Metanephros (tissue), 1 donor: ENCODE results near the gene FBXO10. TPM values are rescaled to one million over a fixed set of nuclear protein-coding genes. Genes with fewer than 3 reads are reported as not detected.

Experiments used
- total RNA-seq: library from RNA; depleted of rRNA; stranded (reverse); fragments of >200 nt; gene quantifications from one replicate; pipeline ENCODE4 v1.2.3, GENCODE V29; 2014

Gene FBXO10, protein sequence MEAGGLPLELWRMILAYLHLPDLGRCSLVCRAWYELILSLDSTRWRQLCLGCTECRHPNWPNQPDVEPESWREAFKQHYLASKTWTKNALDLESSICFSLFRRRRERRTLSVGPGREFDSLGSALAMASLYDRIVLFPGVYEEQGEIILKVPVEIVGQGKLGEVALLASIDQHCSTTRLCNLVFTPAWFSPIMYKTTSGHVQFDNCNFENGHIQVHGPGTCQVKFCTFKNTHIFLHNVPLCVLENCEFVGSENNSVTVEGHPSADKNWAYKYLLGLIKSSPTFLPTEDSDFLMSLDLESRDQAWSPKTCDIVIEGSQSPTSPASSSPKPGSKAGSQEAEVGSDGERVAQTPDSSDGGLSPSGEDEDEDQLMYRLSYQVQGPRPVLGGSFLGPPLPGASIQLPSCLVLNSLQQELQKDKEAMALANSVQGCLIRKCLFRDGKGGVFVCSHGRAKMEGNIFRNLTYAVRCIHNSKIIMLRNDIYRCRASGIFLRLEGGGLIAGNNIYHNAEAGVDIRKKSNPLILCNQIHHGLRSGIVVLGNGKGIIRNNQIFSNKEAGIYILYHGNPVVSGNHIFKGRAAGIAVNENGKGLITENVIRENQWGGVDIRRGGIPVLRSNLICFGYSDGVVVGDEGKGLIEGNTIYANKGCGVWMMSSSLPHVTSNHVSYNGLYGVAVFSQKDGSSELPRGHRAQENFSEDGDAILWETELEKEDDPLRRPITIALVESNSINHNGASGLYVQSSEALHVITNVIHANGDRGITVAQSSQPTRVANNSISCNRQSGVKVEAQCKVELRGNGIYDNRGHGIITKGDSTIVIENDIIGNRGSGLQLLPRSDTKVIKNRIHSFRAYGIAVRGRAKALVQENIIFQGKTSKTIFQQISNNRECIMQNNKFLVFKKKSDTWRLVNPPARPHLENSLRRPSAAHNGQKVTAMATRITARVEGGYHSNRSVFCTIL
- total RNA-seq: 15.2 TPM

DNA sequence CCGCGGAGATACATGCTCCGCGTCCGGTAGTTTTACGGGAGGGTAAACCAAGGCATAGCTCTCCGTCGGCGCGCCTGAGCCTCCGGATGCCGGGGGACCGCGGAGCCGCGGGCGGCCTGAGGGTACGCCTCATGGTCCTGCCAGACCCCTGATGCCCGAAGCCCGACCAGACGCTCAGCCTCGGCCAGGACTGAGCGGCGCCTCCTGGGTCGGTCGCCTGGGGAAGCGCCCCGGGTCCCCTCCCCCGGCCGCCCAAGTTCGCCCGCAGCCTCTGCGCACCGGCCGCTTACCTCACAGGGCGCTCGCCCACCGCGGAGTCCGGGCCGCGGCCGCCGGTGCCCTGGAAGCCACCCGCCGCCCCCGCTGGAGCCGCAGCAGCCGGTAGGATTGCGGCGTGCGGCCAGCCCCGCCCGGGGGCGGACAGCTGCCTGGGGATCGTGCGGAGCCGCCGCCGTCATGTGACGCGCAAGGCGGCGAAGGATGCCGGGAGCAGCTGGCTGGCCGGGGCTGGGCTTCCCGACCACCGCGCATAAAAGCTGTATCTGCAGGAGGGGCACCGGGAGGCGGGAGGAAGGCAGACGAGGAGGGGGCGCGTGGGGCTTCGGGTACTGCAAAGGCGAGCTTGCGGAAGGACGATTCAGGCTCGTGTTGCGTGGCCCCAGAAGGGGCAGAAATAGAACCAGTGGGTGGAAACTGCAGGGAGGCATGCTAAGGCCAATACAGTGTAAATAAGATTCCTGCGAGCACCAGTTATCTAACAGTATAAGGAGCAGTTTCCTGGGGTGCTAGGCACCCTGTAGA, at the start of gene FBXO10:
TSS of gene FBXO10 (minus strand) at position 460 of the 801 bp plus-strand sequence. CDS start 34,612 bp downstream, outside the sequence.

DNA sequence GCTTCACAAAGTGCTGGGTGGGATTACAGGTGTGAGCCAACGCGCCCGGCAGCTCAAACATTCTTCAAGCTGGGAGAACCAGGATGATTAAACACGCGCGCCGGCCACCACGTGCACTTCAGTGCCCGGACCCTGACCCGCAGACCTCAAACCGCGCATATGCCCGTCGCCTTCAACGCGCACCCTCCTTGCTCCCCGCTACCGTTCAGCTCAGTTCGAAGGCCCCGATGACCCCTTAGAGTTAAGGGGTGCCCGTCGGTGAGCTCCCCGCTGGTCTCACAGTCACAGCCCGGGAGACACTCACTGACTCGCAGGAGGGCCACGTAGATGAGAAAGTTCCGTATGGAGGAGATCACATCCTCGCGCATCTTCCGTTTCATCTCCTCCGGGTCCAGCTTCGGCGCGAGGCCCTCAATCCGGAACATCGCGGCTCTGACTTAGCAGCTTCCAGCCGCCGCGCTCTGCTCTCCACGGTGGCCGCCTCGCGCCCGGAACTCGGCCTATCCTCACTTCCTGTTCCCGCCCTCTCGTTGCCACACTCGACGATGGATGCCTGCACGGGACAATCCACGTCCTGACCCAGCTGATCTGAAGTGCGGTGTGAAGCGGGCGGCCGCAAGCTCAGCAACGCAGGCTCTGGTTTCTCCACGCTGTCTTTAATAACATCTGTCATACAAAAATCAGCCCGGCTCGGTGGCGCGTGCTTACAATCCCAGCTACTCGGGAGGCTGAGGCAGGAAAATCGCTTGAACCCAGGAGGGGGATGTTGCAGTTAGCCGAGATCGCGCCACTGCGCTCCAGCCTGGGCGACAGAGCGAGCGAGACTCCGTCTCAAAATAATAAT, 16.1 kb upstream of the FBXO10 start, which contains the start of gene TOMM5:
TSS of gene TOMM5 (minus strand) at position 490 of the 844 bp plus-strand sequence. CDS start at position 425, 65 bp downstream.

DNA sequence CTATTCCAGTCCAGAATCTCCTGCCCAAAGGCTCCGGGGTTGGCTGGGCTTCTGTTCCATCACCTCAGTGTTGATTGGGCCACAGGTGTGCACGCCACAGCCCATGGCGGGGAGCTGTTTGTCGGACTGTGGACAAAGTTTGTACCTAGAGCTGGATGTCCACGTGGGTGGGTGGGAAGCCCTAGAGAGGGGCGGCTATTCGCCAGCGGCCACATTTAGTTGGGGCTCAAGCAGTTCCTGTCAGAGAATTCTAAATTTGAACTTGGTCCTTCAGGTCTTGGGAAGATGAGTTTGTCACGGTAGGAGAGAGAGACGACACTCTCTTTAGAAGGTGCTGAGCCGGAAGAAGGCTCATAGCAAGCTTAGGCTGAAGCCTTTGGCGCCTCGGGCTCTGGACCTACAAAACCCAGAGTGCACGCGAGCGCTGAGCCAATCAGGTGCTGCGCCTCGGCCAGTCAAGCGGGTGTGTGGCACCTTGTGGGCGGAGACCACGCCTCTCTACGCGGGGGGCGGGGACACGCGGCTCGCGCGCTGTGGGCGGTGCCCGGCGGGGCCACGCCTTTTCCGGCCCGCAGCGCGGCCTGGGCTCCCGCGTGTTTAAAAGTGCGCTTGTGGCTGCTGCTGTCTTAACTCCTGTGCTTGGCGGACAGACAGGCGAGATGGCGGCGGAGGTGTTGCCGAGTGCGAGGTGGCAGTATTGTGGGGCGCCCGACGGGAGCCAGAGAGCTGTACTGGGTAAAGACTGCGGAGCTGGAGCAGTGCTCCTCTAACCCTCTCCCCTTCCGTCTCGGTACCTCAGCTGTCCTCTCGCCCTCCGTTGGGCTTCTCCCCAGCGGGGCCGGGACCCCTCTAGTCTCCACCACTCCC, 90.6 kb downstream of the FBXO10 start, which contains the start of gene POLR1E:
TSS of gene POLR1E (plus strand) at position 560 of the 867 bp plus-strand sequence. CDS start at position 660, 100 bp downstream.

DNA sequence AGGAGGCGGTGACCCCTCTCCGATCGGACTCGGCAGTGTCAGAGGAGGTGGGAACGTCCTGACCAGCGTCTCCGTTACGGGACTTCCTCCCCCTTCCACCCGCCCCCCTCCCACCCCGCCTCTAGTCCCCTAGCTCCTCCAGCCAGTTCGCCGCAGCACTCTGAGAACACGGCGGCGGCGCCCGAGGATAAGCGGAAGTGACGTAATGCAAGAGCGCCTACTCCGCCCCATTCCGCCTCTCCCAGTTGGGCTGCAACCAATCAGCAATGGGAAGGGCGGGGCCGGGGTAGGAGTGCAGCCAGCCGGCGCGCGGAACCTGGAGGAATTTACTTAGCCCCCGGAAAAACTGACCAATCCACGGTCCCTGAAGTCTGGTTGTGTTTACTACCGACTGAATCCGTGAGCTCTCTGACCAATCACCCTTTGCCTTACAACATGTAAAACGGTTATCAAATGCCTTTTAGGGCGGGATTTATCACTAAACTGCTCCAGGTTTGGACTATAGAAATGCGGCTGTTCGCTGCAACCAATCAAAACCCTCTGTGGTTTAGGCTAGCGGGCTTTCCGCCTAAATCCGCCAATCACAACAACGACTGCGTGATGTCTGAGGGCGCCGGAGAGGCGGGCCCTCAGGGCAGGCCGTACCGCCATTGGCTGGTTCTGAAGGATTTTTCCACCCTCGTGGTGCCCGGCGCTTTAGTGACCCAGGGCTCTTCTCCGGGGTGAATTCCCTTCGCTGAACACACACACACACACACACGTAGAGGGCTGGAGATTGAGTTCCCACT, 110.7 kb downstream of the FBXO10 start, which contains the start of gene ZBTB5:
TSS of gene ZBTB5 (minus strand) at position 202 of the 788 bp plus-strand sequence. CDS start 22,899 bp downstream, outside the sequence.

Other genes with a start within 250 kb of the FBXO10 start
- 138 TPM for gene GRHPR, start 153.7 kb downstream of the FBXO10 start, total RNA-seq
- 24.9 TPM for gene ZBTB5, start 110.9 kb downstream of the FBXO10 start, total RNA-seq
- gene POLR1E, start 90.4 kb downstream of the FBXO10 start, total RNA-seq: 26.7 TPM
- gene TOMM5, start 16.2 kb upstream of the FBXO10 start, total RNA-seq: 63.1 TPM
- gene FRMPD1, start 74.6 kb upstream of the FBXO10 start, total RNA-seq: 2.1 TPM
- 6.8 TPM for gene TRMT10B, start 177.4 kb upstream of the FBXO10 start, total RNA-seq
- gene EXOSC3, start 208.7 kb upstream of the FBXO10 start, total RNA-seq: 33.7 TPM
- gene DCAF10, start 224.4 kb upstream of the FBXO10 start, total RNA-seq: 29.8 TPM